ENCODE measurements around the gene FAH. TPM values are rescaled to one million over a fixed set of nuclear protein-coding genes. Genes with fewer than 3 reads are reported as not detected.

The FAH gene
- total RNA-seq (10 to 100 TPM; 13.5 to 23.1 TPM), polyA plus RNA-seq (ENCODE audit: insufficient read length in 2 of 2) (10 to 100 TPM; 17.2 to 23.9 TPM)
- long read RNA-seq, donor 1, partial matches to known transcripts: 0 of 7 reads
- long read RNA-seq, donor 1, other reads (novel, unspliced or antisense): 0 of 7 reads
- long read RNA-seq, donor 2, partial matches to known transcripts: 0 of 2 reads
- long read RNA-seq, donor 2, other reads (novel, unspliced or antisense): 0 of 2 reads
- long read RNA-seq, donor 3, partial matches to known transcripts: 0 of 7 reads
- long read RNA-seq, donor 3, other reads (novel, unspliced or antisense): 0 of 7 reads
- long read RNA-seq, donor 4, transcript FAH-213 (14 exons, 1,549 nt): major isoform, 8 of 33 reads
- long read RNA-seq, donor 4, transcript FAH-202 (15 exons, 2,152 nt): minor isoform, 7 of 33 reads
- long read RNA-seq, donor 4, partial matches to known transcripts: 10 of 33 reads
- long read RNA-seq, donor 4, other reads (novel, unspliced or antisense): 0 of 33 reads

DNA sequence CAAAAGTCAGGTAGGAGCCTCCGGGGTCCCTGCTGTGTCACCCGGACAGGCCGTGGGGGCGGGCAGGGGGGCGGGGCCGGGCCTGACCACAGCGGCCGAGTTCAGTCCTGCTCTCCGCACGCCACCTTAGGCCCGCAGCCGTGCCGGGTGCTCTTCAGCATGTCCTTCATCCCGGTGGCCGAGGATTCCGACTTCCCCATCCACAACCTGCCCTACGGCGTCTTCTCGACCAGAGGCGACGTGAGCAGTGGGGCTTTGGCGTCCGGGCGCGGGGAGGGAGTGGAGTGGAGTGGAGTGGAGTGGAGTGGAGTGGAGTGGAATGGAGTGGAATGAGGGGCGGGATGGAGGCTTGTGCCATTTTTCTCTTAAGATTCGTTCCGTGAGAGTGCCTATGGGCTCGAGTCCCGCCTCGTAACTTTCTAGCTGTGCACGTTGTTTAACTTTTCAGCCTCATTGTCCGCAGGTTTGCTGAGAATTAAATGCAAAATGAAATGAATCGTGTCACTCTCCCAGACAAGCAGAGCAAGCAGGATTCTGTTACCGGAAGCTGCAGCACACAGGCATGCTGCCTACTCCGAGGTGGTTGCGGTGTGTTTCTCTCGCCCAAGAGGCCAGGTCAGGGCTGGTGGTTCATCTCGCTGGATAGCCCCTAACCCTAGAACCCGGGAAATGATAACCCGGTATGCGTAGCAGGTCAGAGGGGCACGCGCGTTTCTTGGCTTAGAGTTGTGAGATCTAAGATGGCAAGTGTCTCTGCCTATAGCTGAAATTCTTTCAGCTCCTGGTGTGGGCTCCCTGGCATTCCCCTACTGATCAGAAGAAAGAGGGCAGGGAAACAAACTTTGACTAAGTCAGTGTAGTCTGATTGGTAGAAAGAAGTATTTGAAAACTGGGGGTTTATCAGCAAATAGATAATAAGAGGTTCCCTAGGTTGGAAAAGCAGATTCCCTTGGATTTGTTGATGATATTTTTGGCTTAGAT, at the start of gene FAH:
TSS of gene FAH (plus strand) at position 104 of the 981 bp plus-strand sequence. CDS start at position 160, 56 bp downstream.
- Histone ChIP-seq H3K4me3 (ENCODE audit: low read depth, low read length) (peak within 1 kb of the TSS; percentile 77), H3K27ac (ENCODE audit: low read depth, low read length) (peak within 1 kb of the TSS; percentile 71), H3K36me3 (ENCODE audit: control insufficient read depth, insufficient read depth, low read length) (no peaks in the 10 kb centered on the region), H3K4me1 (ENCODE audit: control insufficient read depth, insufficient read depth, low read length) (peaks cover 28% of the 10 kb centered on the region), H3K27me3 (ENCODE audit: control insufficient read depth, insufficient read depth, low read length) (no peaks in the 10 kb centered on the region), H3K9me3 (ENCODE audit: control insufficient read depth, insufficient read depth, low read length) (no peaks in the 10 kb centered on the region)
- WGBS (ENCODE audit: insufficient coverage): under 1% methylated on average over 38 of the region's 45 CpGs
- peak in 5 of 6 donors; percentile 5 to 77 (median 41) for DNase-seq (ENCODE audit: low read depth in 4 of 6, low spot score in 6 of 6)

DNA sequence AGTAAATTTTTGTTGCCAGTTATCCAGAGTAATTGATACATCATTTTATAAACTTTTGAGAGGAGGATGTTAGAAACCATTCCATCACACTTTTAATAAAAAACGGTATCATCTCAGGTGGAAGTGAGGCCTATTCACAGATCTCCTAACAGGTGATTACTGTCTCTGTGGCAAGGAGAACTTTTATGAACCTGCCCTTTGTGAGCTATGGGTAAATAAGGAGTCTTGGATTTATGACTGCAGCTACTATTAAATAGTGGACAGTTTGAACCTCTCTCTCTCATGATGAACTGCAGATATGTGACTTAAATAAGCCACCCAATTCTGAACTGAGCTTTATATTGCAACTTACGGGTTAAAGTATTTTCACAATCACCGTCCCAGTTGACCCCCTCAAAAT, 47.6 kb upstream of the FAH start:
- H3K27me3 ChIP-seq (ENCODE audit: control insufficient read depth, insufficient read depth, low read length): no peaks in the 10 kb centered on the region
- no peaks in the 10 kb centered on the region for H3K36me3 ChIP-seq (ENCODE audit: control insufficient read depth, insufficient read depth, low read length)
- H3K4me1 ChIP-seq (ENCODE audit: control insufficient read depth, insufficient read depth, low read length): peaks cover 8% of the 10 kb centered on the region
- no peak for DNase-seq (ENCODE audit: low read depth in 4 of 6, low spot score in 6 of 6)
- no CpG with 5 or more reads among the region's 3 CpGs for WGBS (ENCODE audit: insufficient coverage)
- H3K27ac ChIP-seq (ENCODE audit: low read depth, low read length): no peak overlapping the region
- H3K9me3 ChIP-seq (ENCODE audit: control insufficient read depth, insufficient read depth, low read length): no peaks in the 10 kb centered on the region
- H3K4me3 ChIP-seq (ENCODE audit: low read depth, low read length): no peak overlapping the region

DNA sequence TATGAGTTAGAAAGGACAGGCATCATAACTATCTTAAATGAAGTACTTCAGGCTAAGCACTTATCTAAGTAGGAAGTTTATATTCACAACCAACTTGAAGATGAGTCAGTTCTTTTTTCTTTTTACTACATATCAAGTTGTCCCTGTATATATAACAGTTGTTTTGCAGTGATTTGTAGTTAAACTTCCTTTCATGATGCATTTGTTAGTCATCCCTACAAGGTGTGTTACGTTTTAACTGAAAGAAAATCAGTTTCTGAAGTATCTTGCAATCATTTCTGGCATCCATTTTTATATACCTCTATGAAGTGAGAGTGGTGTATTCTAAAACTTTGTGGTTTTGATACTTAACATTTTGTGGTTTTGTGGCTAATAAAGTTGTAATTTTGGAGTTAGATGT, 47.2 kb upstream of the FAH start:
- H3K4me1 ChIP-seq (ENCODE audit: control insufficient read depth, insufficient read depth, low read length): peaks cover 8% of the 10 kb centered on the region
- H3K4me3 ChIP-seq (ENCODE audit: low read depth, low read length): no peak overlapping the region
- WGBS (ENCODE audit: insufficient coverage): no CpG with 5 or more reads among the region's 1 CpG
- H3K27me3 ChIP-seq (ENCODE audit: control insufficient read depth, insufficient read depth, low read length): no peaks in the 10 kb centered on the region
- H3K9me3 ChIP-seq (ENCODE audit: control insufficient read depth, insufficient read depth, low read length): no peaks in the 10 kb centered on the region
- H3K36me3 ChIP-seq (ENCODE audit: control insufficient read depth, insufficient read depth, low read length): no peaks in the 10 kb centered on the region
- H3K27ac ChIP-seq (ENCODE audit: low read depth, low read length): no peak overlapping the region
- DNase-seq (ENCODE audit: low read depth in 4 of 6, low spot score in 6 of 6): no peak

- H3K27me3 ChIP-seq (ENCODE audit: control insufficient read depth, insufficient read depth, low read length): no peaks in the 10 kb centered on the region
- WGBS (ENCODE audit: insufficient coverage): no CpG with 5 or more reads among the region's 4 CpGs
- no peaks in the 10 kb centered on the region for H3K36me3 ChIP-seq (ENCODE audit: control insufficient read depth, insufficient read depth, low read length)
- no peaks in the 10 kb centered on the region for H3K9me3 ChIP-seq (ENCODE audit: control insufficient read depth, insufficient read depth, low read length)
- no peak for DNase-seq (ENCODE audit: low read depth in 4 of 6, low spot score in 6 of 6)
- H3K4me3 ChIP-seq (ENCODE audit: low read depth, low read length): no peak overlapping the region
- H3K4me1 ChIP-seq (ENCODE audit: control insufficient read depth, insufficient read depth, low read length): peaks cover 8% of the 10 kb centered on the region
- H3K27ac ChIP-seq (ENCODE audit: low read depth, low read length): no peak overlapping the region
These were observed 46.7 kb upstream of the FAH start for GRCh38 chr15:80106051-80106450.

DNA sequence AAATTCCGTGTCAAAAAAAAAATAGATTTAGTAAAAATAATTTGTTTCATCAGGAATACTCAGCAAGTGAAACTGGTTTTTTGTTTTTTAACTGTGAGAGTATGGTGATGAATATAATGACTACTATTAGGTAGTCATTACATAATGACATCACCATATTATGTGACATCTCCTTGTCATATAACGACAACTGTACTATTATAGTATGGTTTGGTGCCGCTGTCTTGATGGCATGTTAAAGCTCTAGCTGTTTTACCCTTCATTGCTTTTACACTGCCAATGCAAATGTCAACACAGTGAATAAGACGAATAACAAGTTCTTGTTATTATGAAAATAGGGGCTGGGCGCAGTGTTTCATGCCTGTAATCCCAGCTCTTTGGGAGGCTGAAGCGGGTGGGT, 45.6 kb upstream of the FAH start:
- 83% methylated on average over 2 of the region's 6 CpGs for WGBS (ENCODE audit: insufficient coverage)
- peaks cover 8% of the 10 kb centered on the region for H3K4me1 ChIP-seq (ENCODE audit: control insufficient read depth, insufficient read depth, low read length)
- H3K4me3 ChIP-seq (ENCODE audit: low read depth, low read length): no peak overlapping the region
- no peaks in the 10 kb centered on the region for H3K36me3 ChIP-seq (ENCODE audit: control insufficient read depth, insufficient read depth, low read length)
- no peaks in the 10 kb centered on the region for H3K9me3 ChIP-seq (ENCODE audit: control insufficient read depth, insufficient read depth, low read length)
- H3K27me3 ChIP-seq (ENCODE audit: control insufficient read depth, insufficient read depth, low read length): no peaks in the 10 kb centered on the region
- no peak for DNase-seq (ENCODE audit: low read depth in 4 of 6, low spot score in 6 of 6)
- no peak overlapping the region for H3K27ac ChIP-seq (ENCODE audit: low read depth, low read length)

GRCh38 chr15:80107774-80108173, 45.0 kb upstream of the FAH start:
- Histone ChIP-seq H3K27me3 (ENCODE audit: control insufficient read depth, insufficient read depth, low read length) (no peaks in the 10 kb centered on the region), H3K36me3 (ENCODE audit: control insufficient read depth, insufficient read depth, low read length) (no peaks in the 10 kb centered on the region), H3K27ac (ENCODE audit: low read depth, low read length) (no peak overlapping the region), H3K4me1 (ENCODE audit: control insufficient read depth, insufficient read depth, low read length) (peaks cover 8% of the 10 kb centered on the region), H3K4me3 (ENCODE audit: low read depth, low read length) (no peak overlapping the region), H3K9me3 (ENCODE audit: control insufficient read depth, insufficient read depth, low read length) (no peaks in the 10 kb centered on the region)
- peak in 4 of 6 donors; percentile 33 to 73 (median 54) for DNase-seq (ENCODE audit: low read depth in 4 of 6, low spot score in 6 of 6)
- 33% methylated on average over 1 of the region's 3 CpGs for WGBS (ENCODE audit: insufficient coverage)

DNA sequence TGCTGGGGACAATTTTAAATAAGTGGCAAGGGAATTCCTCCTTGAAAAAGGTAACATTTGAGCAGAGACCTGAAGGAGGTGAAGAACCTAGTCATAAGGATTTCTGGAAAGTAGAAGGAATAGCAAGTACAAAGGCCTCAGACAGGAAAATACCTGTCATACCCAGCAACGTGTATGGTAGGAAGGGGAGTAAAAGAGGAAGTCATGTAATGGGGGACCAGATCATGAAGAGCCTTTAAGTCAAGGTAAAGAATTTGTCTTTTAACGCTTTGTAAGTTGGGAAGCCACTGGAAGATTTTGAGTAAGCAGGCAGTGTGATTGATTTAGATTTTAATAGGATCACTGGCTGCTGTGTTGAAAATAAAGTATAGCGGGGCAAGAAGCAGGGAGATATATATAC, 43.4 kb upstream of the FAH start:
- Histone ChIP-seq H3K4me1 (ENCODE audit: control insufficient read depth, insufficient read depth, low read length) (peaks cover 8% of the 10 kb centered on the region), H3K27ac (ENCODE audit: low read depth, low read length) (no peak overlapping the region), H3K27me3 (ENCODE audit: control insufficient read depth, insufficient read depth, low read length) (no peaks in the 10 kb centered on the region), H3K36me3 (ENCODE audit: control insufficient read depth, insufficient read depth, low read length) (no peaks in the 10 kb centered on the region), H3K9me3 (ENCODE audit: control insufficient read depth, insufficient read depth, low read length) (no peaks in the 10 kb centered on the region), H3K4me3 (ENCODE audit: low read depth, low read length) (no peak overlapping the region)
- WGBS (ENCODE audit: insufficient coverage): 79% methylated on average over 2 of the region's 3 CpGs
- no peak for DNase-seq (ENCODE audit: low read depth in 4 of 6, low spot score in 6 of 6)

DNA sequence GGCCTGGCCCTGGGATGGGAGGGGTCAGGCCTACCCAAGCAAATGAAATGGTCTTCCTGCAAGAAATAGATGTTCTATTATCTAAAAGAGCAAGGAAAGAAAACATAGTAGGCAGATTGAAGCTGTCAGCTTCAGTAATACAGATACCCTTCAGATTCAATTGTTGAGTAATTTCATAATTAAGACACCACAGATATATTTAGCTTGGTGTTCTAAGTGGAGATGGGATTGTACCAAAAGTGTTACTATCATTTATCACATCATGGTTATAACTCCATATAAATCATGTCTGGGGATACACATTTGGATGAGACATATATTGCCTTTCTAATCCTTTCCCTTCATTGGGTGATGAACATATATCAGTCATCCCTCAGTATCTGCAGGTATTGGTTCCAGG, 41.9 kb upstream of the FAH start:
- H3K27ac ChIP-seq (ENCODE audit: low read depth, low read length): no peak overlapping the region
- H3K27me3 ChIP-seq (ENCODE audit: control insufficient read depth, insufficient read depth, low read length): no peaks in the 10 kb centered on the region
- no peak for DNase-seq (ENCODE audit: low read depth in 4 of 6, low spot score in 6 of 6)
- H3K4me3 ChIP-seq (ENCODE audit: low read depth, low read length): no peak overlapping the region
- no peaks in the 10 kb centered on the region for H3K9me3 ChIP-seq (ENCODE audit: control insufficient read depth, insufficient read depth, low read length)
- peaks cover 8% of the 10 kb centered on the region for H3K4me1 ChIP-seq (ENCODE audit: control insufficient read depth, insufficient read depth, low read length)
- H3K36me3 ChIP-seq (ENCODE audit: control insufficient read depth, insufficient read depth, low read length): no peaks in the 10 kb centered on the region

GRCh38 chr15:80114114-80114513, 38.7 kb upstream of the FAH start:
- Histone ChIP-seq H3K36me3 (ENCODE audit: control insufficient read depth, insufficient read depth, low read length) (no peaks in the 10 kb centered on the region), H3K27me3 (ENCODE audit: control insufficient read depth, insufficient read depth, low read length) (no peaks in the 10 kb centered on the region), H3K4me3 (ENCODE audit: low read depth, low read length) (no peak overlapping the region), H3K9me3 (ENCODE audit: control insufficient read depth, insufficient read depth, low read length) (no peaks in the 10 kb centered on the region), H3K4me1 (ENCODE audit: control insufficient read depth, insufficient read depth, low read length) (no peaks in the 10 kb centered on the region), H3K27ac (ENCODE audit: low read depth, low read length) (no peak overlapping the region)
- WGBS (ENCODE audit: insufficient coverage): no CpG with 5 or more reads among the region's 4 CpGs
- peak in 1 of 6 donors; percentile 52 for DNase-seq (ENCODE audit: low read depth in 4 of 6, low spot score in 6 of 6)

All from spinal cord (tissue), 10 donors.